Measurements from ENCODE around the gene ZFP36L2. TPM values are rescaled to one million over a fixed set of nuclear protein-coding genes. Genes with fewer than 3 reads are reported as not detected.
A peak's percentile ranks its signal among the peaks of the same experiment; 100 is the strongest.

ZFP36L2 gene
- polyA plus RNA-seq, 2 of the 4 experiments (the other 2 are of a cell fraction) = 10.5 to 17.3 TPM

DNA sequence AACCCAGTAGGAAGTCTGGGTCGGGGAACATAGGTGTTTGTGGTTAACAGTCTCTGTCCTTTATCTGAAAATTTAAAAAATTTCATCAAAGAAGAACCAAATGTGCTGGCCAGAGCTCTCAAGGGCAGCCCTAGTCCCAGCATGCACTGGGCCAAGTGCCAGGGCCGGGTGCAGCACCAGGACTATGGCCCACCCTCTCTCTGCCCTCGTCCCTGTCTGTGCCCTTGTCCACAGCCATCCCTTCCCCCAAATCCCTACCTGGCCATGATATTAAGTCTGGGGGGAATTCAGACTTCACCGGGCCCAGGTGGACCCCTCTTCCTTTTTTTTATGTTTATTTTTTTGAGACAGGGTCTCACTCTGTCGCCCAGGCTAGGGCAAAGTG lies 14.4 kb upstream of the ZFP36L2 start:
- Histone ChIP-seq H3K4me3 (no peak overlapping the region), H3K9me3 (no peaks in the 10 kb centered on the region), H3K27ac (no peak overlapping the region), H3K4me1 (no peaks in the 10 kb centered on the region), H3K4me2 (no peak overlapping the region)
- no peak for FAIRE-seq
- no peak for DNase-seq (ENCODE audit: low read depth in 1 of 2, low spot score in 1 of 2)
- WGBS (ENCODE audit: missing lambda C conversion rate) = 83% methylated on average over 5 of the region's 5 CpGs
- peak in 1 of 2 experiments; percentile 39; a peak in 3 of 6 replicates for ATAC-seq
- ChIA-PET CTCF (interaction anchor here (0.6 to 4.2 kb wide), 12 partner anchors 11 to 412 kb away, joined by 3 to 50 read pairs (median 4); partner anchors contain the start of gene ZFP36L2), POLR2A (no interaction called here)
- TF ChIP-seq FOSL2 (IDR thresholded peaks at IDR 0.05) (no peak), FOSL2 (CRISPR knock-in tag; IDR thresholded peaks at IDR 0.05) (no peak), JUN (IDR thresholded peaks at IDR 0.05) (no peak), FOSB (CRISPR knock-in tag; IDR thresholded peaks at IDR 0.05) (no peak), CHD4 (IDR thresholded peaks at IDR 0.05; ENCODE audit: borderline replicate concordance) (no peak), EP300 (IDR thresholded peaks at IDR 0.05) (no peak), NPAS2 (CRISPR knock-in tag; IDR thresholded peaks at IDR 0.05; ENCODE audit: borderline replicate concordance) (no peak), RARB (CRISPR knock-in tag; IDR thresholded peaks at IDR 0.05) (no peak), CBX2 (IDR thresholded peaks at IDR 0.05; ENCODE audit: borderline replicate concordance, low read depth) (no peak), FOXS1 (CRISPR knock-in tag; IDR thresholded peaks at IDR 0.05) (no peak), HOXB13 (CRISPR knock-in tag; IDR thresholded peaks at IDR 0.05; ENCODE audit: low read depth) (no peak), RFX5 (IDR thresholded peaks at IDR 0.05) (no peak), CBX8 (IDR thresholded peaks at IDR 0.05) (no peak), ZC3H11A (IDR thresholded peaks at IDR 0.05) (no peak), NR3C1 (IDR thresholded peaks at IDR 0.05) (no peak), CHD2 (IDR thresholded peaks at IDR 0.05; ENCODE audit: low read length, partially characterized antibody) (no peak), MAZ (IDR thresholded peaks at IDR 0.05; ENCODE audit: borderline replicate concordance, low read depth, low read length) (no peak)
- TF ChIP-seq, protein P1, sequence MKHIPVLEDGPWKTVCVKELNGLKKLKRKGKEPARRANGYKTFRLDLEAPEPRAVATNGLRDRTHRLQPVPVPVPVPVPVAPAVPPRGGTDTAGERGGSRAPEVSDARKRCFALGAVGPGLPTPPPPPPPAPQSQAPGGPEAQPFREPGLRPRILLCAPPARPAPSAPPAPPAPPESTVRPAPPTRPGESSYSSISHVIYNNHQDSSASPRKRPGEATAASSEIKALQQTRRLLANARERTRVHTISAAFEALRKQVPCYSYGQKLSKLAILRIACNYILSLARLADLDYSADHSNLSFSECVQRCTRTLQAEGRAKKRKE (CRISPR knock-in tag; IDR thresholded peaks at IDR 0.05; ENCODE audit: low read depth) = no peak
- TF ChIP-seq, protein P2, sequence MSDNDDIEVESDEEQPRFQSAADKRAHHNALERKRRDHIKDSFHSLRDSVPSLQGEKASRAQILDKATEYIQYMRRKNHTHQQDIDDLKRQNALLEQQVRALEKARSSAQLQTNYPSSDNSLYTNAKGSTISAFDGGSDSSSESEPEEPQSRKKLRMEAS (IDR thresholded peaks at IDR 0.05) = no peak

DNA sequence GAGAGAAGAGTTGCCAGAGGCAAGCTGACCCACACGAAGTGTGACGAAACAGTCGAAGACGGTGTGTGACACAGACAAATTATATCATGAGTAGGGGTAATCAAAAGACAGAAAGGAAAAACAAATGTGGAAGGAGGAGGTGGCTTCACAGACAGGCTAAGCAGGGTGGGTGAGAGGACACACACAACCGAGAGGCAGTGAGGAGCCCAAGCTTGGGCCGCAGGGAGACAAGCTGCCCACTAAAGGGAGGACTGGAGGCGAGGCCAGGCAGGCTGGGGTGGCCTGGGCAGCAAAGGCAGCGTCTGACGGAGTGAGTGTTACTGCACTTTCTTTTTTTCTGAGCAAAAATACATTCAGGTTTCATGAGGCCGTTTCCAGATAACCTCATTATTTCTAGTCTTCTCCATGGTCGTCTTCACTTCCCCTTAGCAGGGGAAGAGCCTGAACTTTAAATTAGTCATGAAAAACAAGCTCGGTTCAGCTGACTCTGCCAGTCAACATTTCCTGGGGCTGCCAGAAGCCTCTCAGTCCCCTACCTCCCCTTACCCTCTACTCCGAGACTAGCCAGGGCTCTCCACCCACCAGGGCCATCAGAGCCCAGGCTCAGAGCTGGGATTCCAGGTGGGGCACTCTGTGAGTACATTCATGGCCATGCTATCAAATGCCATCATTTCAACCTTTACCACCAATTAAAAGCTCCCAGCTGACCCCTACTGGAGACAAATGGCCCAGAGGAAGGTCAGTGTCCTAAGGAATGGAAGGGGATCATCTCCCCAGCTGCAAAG lies 13.8 kb upstream of the ZFP36L2 start:
- H3K4me1 ChIP-seq = no peaks in the 10 kb centered on the region
- ChIA-PET CTCF (interaction anchor here (0.6 to 4.2 kb wide), 16 partner anchors 9 to 412 kb away, joined by 3 to 50 read pairs (median 3); partner anchors contain the start of gene ZFP36L2), POLR2A (no interaction called here)
- peak in 1 of 2 experiments; percentile 41; a peak in 2 of 5 replicates for TF ChIP-seq RAD21 (conservative IDR thresholded peaks at IDR 0.05 in 1 of 2, IDR thresholded peaks at IDR 0.05 in 1 of 2)
- no peak for TF ChIP-seq JUNB (IDR thresholded peaks at IDR 0.05)
- H3K9me3 ChIP-seq = no peaks in the 10 kb centered on the region
- H3K4me3 ChIP-seq = no peak overlapping the region
- H3K4me2 ChIP-seq = no peak overlapping the region
- DNase-seq (ENCODE audit: low read depth in 1 of 2, low spot score in 1 of 2) (peak in 1 of 2 experiments; percentile 28), ATAC-seq (peak; percentile 38 to 65; a peak in 4 of 6 replicates), FAIRE-seq (no peak)
- no peak overlapping the region for H3K27ac ChIP-seq
- WGBS (ENCODE audit: missing lambda C conversion rate) = 91% methylated on average over 13 of the region's 13 CpGs

DNA sequence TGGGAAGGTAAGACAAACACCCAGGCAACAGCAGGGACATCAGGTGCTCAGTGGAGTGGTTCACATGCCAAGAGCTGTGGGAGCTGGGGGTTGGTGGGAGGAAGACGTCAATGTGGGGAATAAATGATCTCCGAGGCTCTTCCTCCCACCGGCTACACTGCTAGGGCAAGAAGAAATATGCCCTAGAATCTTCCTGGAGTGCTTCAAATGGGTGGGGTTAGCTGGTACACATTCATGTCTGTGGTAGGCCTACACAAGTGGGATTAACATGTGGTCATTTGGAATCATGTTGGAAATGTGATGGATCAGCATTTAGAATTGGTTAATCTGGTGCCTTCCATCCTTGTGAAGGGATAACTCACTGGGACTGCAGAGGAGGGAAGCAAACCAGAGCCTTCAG lies 12.4 kb upstream of the ZFP36L2 start:
- no peak overlapping the region for H3K27ac ChIP-seq
- no peaks in the 10 kb centered on the region for H3K4me1 ChIP-seq
- POLR2A ChIA-PET = no interaction called here
- WGBS (ENCODE audit: missing lambda C conversion rate) = 95% methylated on average over 3 of the region's 3 CpGs
- DNase-seq (ENCODE audit: low read depth in 1 of 2, low spot score in 1 of 2) (no peak), FAIRE-seq (no peak), ATAC-seq (0 out of 6 replicates have a peak, but pooled peaks of 1 of the 2 experiments have one; percentile 12)
- TF ChIP-seq, protein P3, sequence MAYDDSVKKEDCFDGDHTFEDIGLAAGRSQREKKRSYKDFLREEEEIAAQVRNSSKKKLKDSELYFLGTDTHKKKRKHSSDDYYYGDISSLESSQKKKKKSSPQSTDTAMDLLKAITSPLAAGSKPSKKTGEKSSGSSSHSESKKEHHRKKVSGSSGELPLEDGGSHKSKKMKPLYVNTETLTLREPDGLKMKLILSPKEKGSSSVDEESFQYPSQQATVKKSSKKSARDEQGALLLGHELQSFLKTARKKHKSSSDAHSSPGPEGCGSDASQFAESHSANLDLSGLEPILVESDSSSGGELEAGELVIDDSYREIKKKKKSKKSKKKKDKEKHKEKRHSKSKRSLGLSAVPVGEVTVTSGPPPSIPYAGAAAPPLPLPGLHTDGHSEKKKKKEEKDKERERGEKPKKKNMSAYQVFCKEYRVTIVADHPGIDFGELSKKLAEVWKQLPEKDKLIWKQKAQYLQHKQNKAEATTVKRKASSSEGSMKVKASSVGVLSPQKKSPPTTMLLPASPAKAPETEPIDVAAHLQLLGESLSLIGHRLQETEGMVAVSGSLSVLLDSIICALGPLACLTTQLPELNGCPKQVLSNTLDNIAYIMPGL (CRISPR knock-in tag; IDR thresholded peaks at IDR 0.05; ENCODE audit: borderline replicate concordance) = no peak
- TF ChIP-seq MAFK (IDR thresholded peaks at IDR 0.05; ENCODE audit: partially characterized antibody) (peak; percentile 83), JUNB (IDR thresholded peaks at IDR 0.05) (no peak), ESRRA (IDR thresholded peaks at IDR 0.05; ENCODE audit: borderline replicate concordance, low read length) (no peak)
- TF ChIP-seq, protein P4, sequence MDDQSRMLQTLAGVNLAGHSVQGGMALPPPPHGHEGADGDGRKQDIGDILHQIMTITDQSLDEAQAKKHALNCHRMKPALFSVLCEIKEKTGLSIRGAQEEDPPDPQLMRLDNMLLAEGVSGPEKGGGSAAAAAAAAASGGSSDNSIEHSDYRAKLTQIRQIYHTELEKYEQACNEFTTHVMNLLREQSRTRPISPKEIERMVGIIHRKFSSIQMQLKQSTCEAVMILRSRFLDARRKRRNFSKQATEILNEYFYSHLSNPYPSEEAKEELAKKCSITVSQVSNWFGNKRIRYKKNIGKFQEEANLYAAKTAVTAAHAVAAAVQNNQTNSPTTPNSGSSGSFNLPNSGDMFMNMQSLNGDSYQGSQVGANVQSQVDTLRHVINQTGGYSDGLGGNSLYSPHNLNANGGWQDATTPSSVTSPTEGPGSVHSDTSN (IDR thresholded peaks at IDR 0.05) = no peak
- H3K4me3 ChIP-seq = no peak overlapping the region
- CTCF ChIA-PET = interaction anchor here (1.1 to 4.2 kb wide), 4 partner anchors 10 to 275 kb away, joined by 3 to 50 read pairs (median 4); partner anchors contain the start of gene ZFP36L2
- no peak overlapping the region for H3K4me2 ChIP-seq
- H3K9me3 ChIP-seq = no peaks in the 10 kb centered on the region

Data from A549 (cell line).